WTC11 (cell line): ENCODE data around the gene EDN2. TPM values are rescaled to one million over a fixed set of nuclear protein-coding genes. Genes with fewer than 3 reads are reported as not detected.

Experiments used
- ATAC-seq: fragments of 200-7000 bp; cut with Tn5 transposase; 2 replicates; pipeline ENCODE4 v1.10.0; 2021; ENCODE audit warnings: mild to moderate bottlenecking, moderate library complexity
- CTCF ChIA-PET: fragments of 300-600 bp; sonication (Branson Sonifier 250); formaldehyde crosslinking; loops from one replicate; lab custom pipeline; 2021; ENCODE audit warnings: antibody characterized with exemption; lab: Charles Lee
- POLR2A ChIA-PET: fragments of 350-600 bp; sonication (Branson Sonifier 250); formaldehyde crosslinking; loops from one replicate; lab custom pipeline; 2021; ENCODE audit warnings: antibody characterized with exemption; lab: Charles Lee
- DNase-seq: peaks from one replicate; pipeline ENCODE4 v3.0.0; 2021; ENCODE audit warnings: low spot score
- H3K27ac Mint-ChIP-seq: 2 replicates; pipeline ENCODE4 v1.8.0; 2021; ENCODE audit warnings: mixed read lengths
- H3K27me3 Mint-ChIP-seq: 2 replicates; pipeline ENCODE4 v1.8.0; 2021; ENCODE audit warnings: low read depth, mild to moderate bottlenecking, moderate library complexity, mixed read lengths
- H3K36me3 Mint-ChIP-seq: 2 replicates; pipeline ENCODE4 v1.8.0; 2021; ENCODE audit warnings: mixed read lengths
- H3K4me1 Mint-ChIP-seq: 2 replicates; pipeline ENCODE4 v1.8.0; 2022; ENCODE audit warnings: mixed read lengths
- H3K4me3 Mint-ChIP-seq: 2 replicates; pipeline ENCODE4 v1.8.0; 2021; ENCODE audit warnings: mild to moderate bottlenecking, moderate library complexity, mixed read lengths
- H3K9me3 Mint-ChIP-seq: 2 replicates; pipeline ENCODE4 v1.8.0; 2021; ENCODE audit warnings: mixed read lengths
- CREM ChIP-seq: sonication (generic); formaldehyde crosslinking; IDR thresholded peaks from 2 replicates; pipeline ENCODE4 v1.8.1; 2022; ENCODE audit warnings: mild to moderate bottlenecking, missing genetic modification reagents, moderate library complexity
- E2F5 ChIP-seq: sonication (generic); formaldehyde crosslinking; IDR thresholded peaks from 2 replicates; pipeline ENCODE4 v1.8.1; 2022; ENCODE audit warnings: mild to moderate bottlenecking, moderate library complexity, missing genetic modification reagents
- ESRRA ChIP-seq: sonication (generic); formaldehyde crosslinking; IDR thresholded peaks from 2 replicates; pipeline ENCODE4 v1.8.1; 2022; ENCODE audit warnings: mild to moderate bottlenecking, missing genetic modification reagents, borderline replicate concordance
- FOXK1 ChIP-seq: sonication (generic); formaldehyde crosslinking; IDR thresholded peaks from 2 replicates; pipeline ENCODE4 v1.8.0; 2022; ENCODE audit warnings: mild to moderate bottlenecking, moderate library complexity, missing genetic modification reagents
- FOXP4 ChIP-seq: sonication (generic); formaldehyde crosslinking; IDR thresholded peaks from 2 replicates; pipeline ENCODE4 v1.8.0; 2022; ENCODE audit warnings: mild to moderate bottlenecking, missing genetic modification reagents
- NR2C2 ChIP-seq: sonication (generic); formaldehyde crosslinking; IDR thresholded peaks from 2 replicates; pipeline ENCODE4 v1.8.0; 2022; ENCODE audit warnings: mild to moderate bottlenecking, missing genetic modification reagents
- RORB ChIP-seq: fragments of 250-450 bp; sonication (Bioruptor Pico); IDR thresholded peaks from 2 replicates; pipeline ENCODE4 v1.9.0; 2021; ENCODE audit warnings: mild to moderate bottlenecking
- SMAD4 ChIP-seq: sonication (generic); formaldehyde crosslinking; IDR thresholded peaks from 2 replicates; pipeline ENCODE4 v1.8.0; 2022; ENCODE audit warnings: mild to moderate bottlenecking, missing genetic modification reagents
- SOX15 ChIP-seq: fragments of 250-450 bp; sonication (Bioruptor Pico); IDR thresholded peaks from 2 replicates; pipeline ENCODE4 v1.9.0; 2021; ENCODE audit warnings: mild to moderate bottlenecking
- TP53 ChIP-seq: sonication (generic); formaldehyde crosslinking; IDR thresholded peaks from 2 replicates; pipeline ENCODE4 v1.8.1; 2023; ENCODE audit warnings: mild to moderate bottlenecking, missing genetic modification reagents
- ZNF121 ChIP-seq: sonication (generic); formaldehyde crosslinking; IDR thresholded peaks from 2 replicates; pipeline ENCODE4 v1.8.0; 2023; ENCODE audit warnings: missing genetic modification reagents
- ZSCAN18 ChIP-seq: fragments of 250-450 bp; sonication (Bioruptor Pico); IDR thresholded peaks from 2 replicates; pipeline ENCODE4 v2.1.2; 2022; ENCODE audit warnings: mild to moderate bottlenecking, moderate library complexity
- total RNA-seq: library from RNA; stranded (reverse); gene quantifications from 3 replicates; pipeline ENCODE4 v1.2.3, GENCODE V29; 2021
- TF ChIP-seq, protein P1 (sequence below): sonication (generic); formaldehyde crosslinking; IDR thresholded peaks from 2 replicates; pipeline ENCODE4 v1.8.1; 2022; ENCODE audit warnings: missing genetic modification reagents, borderline replicate concordance
- TF ChIP-seq, protein P2 (sequence below): fragments of 250-450 bp; sonication (Bioruptor Pico); conservative IDR thresholded peaks from 2 replicates; pipeline ENCODE4 v1.9.0; 2021; ENCODE audit warnings: mild to moderate bottlenecking
- TF ChIP-seq, protein P3 (sequence below): fragments of 200-600 bp; IDR thresholded peaks from 2 replicates; pipeline ENCODE4 v1.8.0; 2022; ENCODE audit warnings: antibody characterized with exemption
- TF ChIP-seq, protein P4 (sequence below): fragments of 250-450 bp; sonication (Bioruptor Pico); IDR thresholded peaks from 2 replicates; pipeline ENCODE4 v1.8.0; 2021; ENCODE audit warnings: mild to moderate bottlenecking

Gene EDN2
- total RNA-seq, 1 experiment from 2014 or later = 0.33 TPM

DNA sequence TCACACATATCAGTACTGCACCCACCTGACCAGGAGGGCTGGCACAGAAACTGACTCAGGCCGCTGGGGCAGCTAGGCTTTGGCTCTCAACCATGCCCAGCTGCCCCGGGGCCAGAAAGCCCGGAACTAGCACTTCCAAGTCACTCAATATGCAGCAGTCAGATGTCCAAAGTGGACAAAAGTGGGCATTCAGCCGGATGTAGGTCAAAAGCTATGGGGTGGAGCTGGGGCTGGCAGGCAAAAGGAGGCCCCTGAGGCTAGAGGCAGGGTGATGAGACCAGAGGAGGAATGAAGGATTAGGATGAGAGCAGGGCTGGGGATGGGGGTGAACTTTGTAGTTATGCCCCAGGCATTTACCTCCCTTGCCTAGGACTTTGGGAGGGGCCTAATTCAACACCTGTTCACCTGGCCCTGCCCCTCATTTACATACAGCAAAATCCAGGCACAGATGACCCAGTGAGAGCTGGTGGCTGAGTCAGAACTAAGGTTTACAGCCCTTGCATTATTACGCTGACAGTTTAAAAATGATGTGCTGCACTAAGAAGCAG is 30.7 kb upstream of the EDN2 start:
- peak; percentile 19 for ATAC-seq
- no peak overlapping the region for H3K27ac Mint-ChIP-seq
- no peaks in the 10 kb centered on the region for H3K9me3 Mint-ChIP-seq
- peaks cover 12% of the 10 kb centered on the region for H3K4me1 Mint-ChIP-seq
- ChIA-PET POLR2A (interaction anchor here (1.3 kb wide), 1 partner anchor 184 kb away, joined by 3 read pairs; no protein-coding TSS in a partner anchor), CTCF (interaction anchor here (0.7 to 6.3 kb wide), 32 partner anchors 9 to 629 kb away, joined by 3 to 84 read pairs (median 6); partner anchors contain the start of gene EDN2)
- H3K36me3 Mint-ChIP-seq = no peaks in the 10 kb centered on the region
- H3K27me3 Mint-ChIP-seq = peaks cover 15% of the 10 kb centered on the region
- H3K4me3 Mint-ChIP-seq = no peak overlapping the region
- TF ChIP-seq, protein P1, sequence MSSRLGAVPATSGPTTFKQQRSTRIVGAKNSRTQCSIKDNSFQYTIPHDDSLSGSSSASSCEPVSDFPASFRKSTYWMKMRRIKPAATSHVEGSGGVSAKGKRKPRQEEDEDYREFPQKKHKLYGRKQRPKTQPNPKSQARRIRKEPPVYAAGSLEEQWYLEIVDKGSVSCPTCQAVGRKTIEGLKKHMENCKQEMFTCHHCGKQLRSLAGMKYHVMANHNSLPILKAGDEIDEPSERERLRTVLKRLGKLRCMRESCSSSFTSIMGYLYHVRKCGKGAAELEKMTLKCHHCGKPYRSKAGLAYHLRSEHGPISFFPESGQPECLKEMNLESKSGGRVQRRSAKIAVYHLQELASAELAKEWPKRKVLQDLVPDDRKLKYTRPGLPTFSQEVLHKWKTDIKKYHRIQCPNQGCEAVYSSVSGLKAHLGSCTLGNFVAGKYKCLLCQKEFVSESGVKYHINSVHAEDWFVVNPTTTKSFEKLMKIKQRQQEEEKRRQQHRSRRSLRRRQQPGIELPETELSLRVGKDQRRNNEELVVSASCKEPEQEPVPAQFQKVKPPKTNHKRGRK = no peak
- TF ChIP-seq, all 79 proteins: peak for 0
- DNase-seq = no peak

DNA sequence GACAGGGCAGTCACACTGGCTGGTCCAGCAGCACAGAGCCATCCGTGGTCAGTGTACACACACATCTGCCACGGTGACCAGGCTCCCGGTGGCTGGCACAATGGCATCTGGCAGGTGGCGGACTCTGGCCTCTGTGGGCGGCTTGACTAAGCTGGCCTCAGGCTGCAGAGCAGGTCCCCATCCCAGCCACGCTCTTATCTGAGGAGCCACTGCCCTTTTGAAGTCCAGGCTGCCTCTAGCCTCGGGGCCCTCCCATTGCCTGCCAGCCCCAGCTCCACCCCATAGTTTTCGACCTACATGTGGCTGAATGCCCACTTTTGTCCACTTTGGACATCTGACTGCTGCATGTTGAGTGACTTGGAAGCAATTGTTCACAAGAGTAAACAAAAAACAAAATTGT is 29.9 kb upstream of the EDN2 start:
- DNase-seq = no peak
- CTCF ChIA-PET = interaction anchor here (1.4 to 6.3 kb wide), 10 partner anchors 8 to 232 kb away, joined by 6 to 84 read pairs (median 20); partner anchors contain the start of gene EDN2
- POLR2A ChIA-PET = no interaction called here

More for the DNA sequence above, 29.9 kb upstream of the EDN2 start:
- peaks cover 15% of the 10 kb centered on the region for H3K27me3 Mint-ChIP-seq
- no peaks in the 10 kb centered on the region for H3K36me3 Mint-ChIP-seq
- TF ChIP-seq, protein P2, sequence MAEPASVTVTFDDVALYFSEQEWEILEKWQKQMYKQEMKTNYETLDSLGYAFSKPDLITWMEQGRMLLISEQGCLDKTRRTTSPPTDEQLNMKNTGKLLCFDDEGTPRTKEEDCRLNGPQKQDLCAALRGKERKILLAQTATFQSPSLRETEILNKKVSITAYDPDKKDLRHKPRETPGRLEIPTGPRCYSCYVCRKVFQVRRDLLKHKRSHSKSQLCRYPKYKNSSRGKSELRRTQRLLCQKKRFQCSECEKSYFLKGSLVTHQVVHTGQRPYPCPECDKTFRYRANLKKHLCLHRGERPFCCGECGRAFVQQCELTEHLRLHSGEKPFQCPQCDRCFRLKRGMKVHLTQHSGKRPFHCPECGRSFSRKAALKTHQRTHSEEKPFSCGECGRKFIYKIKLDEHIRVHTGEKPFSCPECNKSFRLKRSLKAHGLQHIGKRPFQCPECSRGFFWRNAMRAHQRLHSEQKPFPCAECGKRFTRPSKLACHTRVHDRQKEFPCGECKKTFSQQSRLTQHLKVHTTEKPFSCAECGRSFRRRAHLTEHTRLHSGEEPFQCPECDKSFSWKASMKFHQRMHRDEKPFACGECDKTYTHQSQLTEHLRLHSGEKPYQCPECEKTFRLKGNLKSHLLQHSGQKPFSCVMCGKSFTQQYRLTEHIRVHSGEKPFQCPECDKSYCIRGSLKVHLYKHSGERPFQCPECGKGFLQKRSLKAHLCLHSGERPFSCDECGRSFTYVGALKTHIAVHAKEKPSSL (CRISPR knock-in tag) = no peak
- TF ChIP-seq FOXK1 (no peak), SMAD4 (CRISPR knock-in tag) (no peak), RORB (CRISPR knock-in tag) (no peak), CREM (no peak), TP53 (no peak), FOXP4 (CRISPR knock-in tag) (no peak), ZNF121 (CRISPR knock-in tag) (no peak), E2F5 (CRISPR knock-in tag) (no peak), NR2C2 (no peak), ESRRA (CRISPR knock-in tag) (no peak), SOX15 (CRISPR knock-in tag) (no peak), ZSCAN18 (no peak)
- TF ChIP-seq, protein P1 = no peak
- TF ChIP-seq, protein P3, sequence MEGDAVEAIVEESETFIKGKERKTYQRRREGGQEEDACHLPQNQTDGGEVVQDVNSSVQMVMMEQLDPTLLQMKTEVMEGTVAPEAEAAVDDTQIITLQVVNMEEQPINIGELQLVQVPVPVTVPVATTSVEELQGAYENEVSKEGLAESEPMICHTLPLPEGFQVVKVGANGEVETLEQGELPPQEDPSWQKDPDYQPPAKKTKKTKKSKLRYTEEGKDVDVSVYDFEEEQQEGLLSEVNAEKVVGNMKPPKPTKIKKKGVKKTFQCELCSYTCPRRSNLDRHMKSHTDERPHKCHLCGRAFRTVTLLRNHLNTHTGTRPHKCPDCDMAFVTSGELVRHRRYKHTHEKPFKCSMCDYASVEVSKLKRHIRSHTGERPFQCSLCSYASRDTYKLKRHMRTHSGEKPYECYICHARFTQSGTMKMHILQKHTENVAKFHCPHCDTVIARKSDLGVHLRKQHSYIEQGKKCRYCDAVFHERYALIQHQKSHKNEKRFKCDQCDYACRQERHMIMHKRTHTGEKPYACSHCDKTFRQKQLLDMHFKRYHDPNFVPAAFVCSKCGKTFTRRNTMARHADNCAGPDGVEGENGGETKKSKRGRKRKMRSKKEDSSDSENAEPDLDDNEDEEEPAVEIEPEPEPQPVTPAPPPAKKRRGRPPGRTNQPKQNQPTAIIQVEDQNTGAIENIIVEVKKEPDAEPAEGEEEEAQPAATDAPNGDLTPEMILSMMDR = no peak
- TF ChIP-seq, protein P4, sequence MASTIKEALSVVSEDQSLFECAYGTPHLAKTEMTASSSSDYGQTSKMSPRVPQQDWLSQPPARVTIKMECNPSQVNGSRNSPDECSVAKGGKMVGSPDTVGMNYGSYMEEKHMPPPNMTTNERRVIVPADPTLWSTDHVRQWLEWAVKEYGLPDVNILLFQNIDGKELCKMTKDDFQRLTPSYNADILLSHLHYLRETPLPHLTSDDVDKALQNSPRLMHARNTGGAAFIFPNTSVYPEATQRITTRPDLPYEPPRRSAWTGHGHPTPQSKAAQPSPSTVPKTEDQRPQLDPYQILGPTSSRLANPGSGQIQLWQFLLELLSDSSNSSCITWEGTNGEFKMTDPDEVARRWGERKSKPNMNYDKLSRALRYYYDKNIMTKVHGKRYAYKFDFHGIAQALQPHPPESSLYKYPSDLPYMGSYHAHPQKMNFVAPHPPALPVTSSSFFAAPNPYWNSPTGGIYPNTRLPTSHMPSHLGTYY (CRISPR knock-in tag) = no peak
- no peak overlapping the region for H3K27ac Mint-ChIP-seq
- H3K9me3 Mint-ChIP-seq = no peaks in the 10 kb centered on the region
- no peak overlapping the region for H3K4me3 Mint-ChIP-seq
- peaks cover 12% of the 10 kb centered on the region for H3K4me1 Mint-ChIP-seq
- ATAC-seq = no peak
